NCI-H748 (cell line): ENCODE results near the gene KANSL1.
"Not testable (repeated sequence)": the region's sequence is repeated elsewhere in the genome, so short reads cannot be mapped to it uniquely, and the experiment has no call there.

Experiments
- DNase-seq: peaks from one replicate; lab custom pipeline; 2025; ENCODE audit not compliant: unreplicated experiment; lab: John Stamatoyannopoulos, UW

The KANSL1 gene

GRCh38 chr17:46193626-46194392 is 580 bp upstream of the KANSL1 start:
- peak; percentile 95 for DNase-seq

- DNase-seq, result peak; percentile 77
Measured at GRCh38 chr17:46192439-46193150, 634 bp downstream of the KANSL1 start.

GRCh38 chr17:46192189-46192438 is 1.1 kb downstream of the KANSL1 start:
- no peak for DNase-seq

DNA sequence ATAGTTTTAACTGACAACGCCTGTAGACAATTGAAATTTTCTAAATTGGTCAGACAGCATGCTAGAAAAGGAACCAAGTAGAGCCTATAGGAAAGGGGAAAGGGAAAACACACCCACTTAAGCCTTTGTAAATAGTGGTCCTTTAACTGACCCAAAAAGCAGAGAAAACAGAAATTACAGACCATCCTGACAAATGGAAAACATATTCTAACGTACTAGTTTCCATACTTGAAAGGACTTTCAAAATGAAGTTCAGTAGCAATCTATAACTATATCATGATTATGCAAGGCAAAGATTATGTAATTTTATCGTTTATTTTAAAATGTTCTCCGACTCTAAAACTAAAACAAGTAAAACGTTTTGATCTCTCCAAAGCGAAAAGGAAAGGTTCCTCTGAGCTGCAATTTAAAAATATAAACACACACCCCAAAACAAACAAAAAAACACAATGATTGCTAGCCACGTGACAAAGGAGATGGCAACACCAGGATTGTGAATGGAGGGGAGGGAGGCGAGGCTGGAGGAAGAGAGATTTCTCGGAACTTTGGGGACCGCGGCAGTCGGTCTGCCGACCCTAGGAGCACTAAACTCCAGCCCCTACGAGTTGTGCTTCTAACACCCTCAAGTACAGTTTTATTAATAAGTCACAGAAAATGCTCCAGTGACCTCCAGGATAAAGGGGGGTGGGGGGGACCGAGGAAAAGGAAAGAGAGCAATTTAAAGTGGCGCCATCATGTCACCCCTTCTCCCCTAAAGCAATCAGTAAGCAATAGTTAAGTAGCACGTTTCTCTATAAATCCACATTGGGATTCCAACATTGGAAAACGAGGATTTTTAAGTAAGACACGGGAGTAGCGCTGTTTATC is 1.7 kb downstream of the KANSL1 start:
- DNase-seq, result peak; percentile 56

- DNase-seq, result no peak
Measured at GRCh38 chr17:46190763-46191162, 2.5 kb downstream of the KANSL1 start.

- DNase-seq, result peak; percentile 23
Measured at GRCh38 chr17:46186827-46187235, 6.4 kb downstream of the KANSL1 start.

GRCh38 chr17:46184696-46185095 is 8.5 kb downstream of the KANSL1 start:
- no peak for DNase-seq

- not testable (repeated sequence) for DNase-seq
Measured at GRCh38 chr17:46183383-46183782, 9.8 kb downstream of the KANSL1 start.

- DNase-seq, result no peak
Measured at GRCh38 chr17:46182961-46183360, 10.3 kb downstream of the KANSL1 start.

GRCh38 chr17:46181940-46182339 is 11.3 kb downstream of the KANSL1 start:
- DNase-seq, result no peak

DNA sequence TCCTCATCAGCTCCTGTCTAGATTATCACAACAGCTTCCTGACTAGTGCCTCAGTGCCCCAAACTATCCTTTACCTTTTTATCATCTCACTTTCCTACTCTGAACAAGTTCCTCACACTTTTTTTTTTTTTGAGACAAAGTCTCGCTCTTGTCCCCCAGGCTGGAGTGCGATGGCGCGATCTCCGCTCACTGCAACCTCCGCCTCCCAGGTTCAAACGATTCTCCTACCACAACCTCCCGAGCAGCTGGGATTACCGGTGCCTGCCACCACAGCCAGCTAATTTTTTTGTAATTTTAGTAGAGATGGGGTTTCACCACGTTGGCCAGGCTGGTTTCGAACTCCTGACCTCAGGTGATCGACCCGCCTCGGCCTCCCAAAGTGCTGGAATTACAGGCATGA is 11.9 kb downstream of the KANSL1 start:
- not testable (repeated sequence) for DNase-seq

GRCh38 chr17:46180892-46181274 is 12.3 kb downstream of the KANSL1 start:
- no peak for DNase-seq

- not testable (repeated sequence) for DNase-seq
Measured at GRCh38 chr17:46180185-46180891, 12.9 kb downstream of the KANSL1 start.

- DNase-seq, result no peak
Measured at GRCh38 chr17:46179375-46179999, 13.7 kb downstream of the KANSL1 start.

DNA sequence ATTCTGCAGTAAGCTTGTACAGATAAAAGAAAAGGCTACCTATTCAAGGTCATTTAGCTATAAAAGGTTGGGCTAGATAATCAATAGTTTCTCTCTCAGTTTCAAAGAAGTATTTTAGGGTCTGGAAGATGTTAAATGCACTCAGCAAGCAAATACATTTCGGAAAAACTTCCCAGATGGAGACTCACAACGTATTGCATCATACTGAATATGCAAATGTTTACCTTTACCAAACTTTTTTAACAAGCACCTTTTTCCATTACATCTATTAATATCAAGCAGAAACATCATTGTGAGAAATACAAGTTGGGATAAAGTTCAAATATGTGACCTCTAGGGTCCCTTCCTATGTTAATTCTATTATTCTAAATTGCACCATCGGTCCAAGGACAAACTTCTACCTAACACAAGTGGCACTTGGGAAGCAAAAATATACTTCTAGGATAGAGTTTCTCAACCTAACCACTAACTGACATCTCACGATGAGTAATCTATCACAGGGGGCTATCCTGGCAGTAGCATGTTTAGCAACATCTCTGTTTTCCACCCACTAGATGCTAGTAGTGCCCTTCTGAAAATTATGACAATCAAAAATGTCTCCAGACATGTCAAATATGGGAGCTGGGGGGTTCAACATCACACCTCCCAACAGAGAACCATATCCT is 14.5 kb downstream of the KANSL1 start:
- DNase-seq, result no peak

- DNase-seq, result no peak
Measured at GRCh38 chr17:46176975-46177374, 16.3 kb downstream of the KANSL1 start.

DNA sequence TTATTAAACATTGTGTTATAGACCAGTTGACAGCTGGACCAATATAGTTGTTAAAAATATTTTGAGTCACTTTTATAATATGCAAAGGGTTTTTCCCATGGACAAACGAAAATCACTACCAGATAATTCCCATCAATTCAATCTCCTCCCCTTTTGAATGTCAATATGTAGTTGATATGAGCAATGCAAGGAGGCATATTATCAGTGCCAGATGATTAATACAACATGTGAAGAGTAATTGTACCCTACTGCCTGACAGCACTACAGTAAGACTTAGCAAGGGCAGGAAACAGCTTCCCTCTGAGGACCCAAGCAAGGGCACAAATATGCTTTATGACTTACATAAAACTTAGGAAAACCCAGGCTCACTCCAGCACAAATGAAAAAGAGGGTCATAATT is 17.3 kb downstream of the KANSL1 start:
- no peak for DNase-seq

- no peak for DNase-seq
Measured at GRCh38 chr17:46173153-46173552, 20.1 kb downstream of the KANSL1 start.

DNA sequence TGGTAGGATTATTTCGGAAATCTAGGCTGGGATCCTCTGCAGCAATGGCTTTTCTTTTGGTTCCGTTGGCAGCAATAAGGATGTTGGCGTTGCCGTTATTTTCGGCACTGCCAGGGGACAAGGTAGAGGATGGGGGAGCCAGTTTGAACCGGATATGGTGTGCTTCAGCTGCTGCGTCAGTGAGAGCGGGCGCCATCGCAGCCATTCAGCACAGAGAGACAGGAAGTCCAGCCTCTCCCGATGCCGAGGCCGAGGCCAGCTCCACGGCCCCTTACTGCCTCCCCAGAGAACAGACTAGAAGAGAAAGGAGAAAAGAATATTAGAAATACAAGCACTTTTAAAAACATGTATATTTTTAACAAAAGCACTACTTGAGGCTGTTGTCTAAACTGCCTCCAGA is 21.3 kb downstream of the KANSL1 start:
- DNase-seq, result no peak
